OCI-LY1 (cell line): ENCODE measurements around the gene ESYT2.

Experiments used
- H2AFZ ChIP-seq: fragments of 200-600 bp; sonication (generic), shearing (Covaris generic); 2 replicates; pipeline ENCODE4 v1.6.0; 2014; ENCODE audit warnings: antibody characterized with exemption, mild to moderate bottlenecking, low read length
- H3F3A ChIP-seq: fragments of 200-600 bp; sonication (generic), shearing (Covaris generic); 2 replicates; pipeline ENCODE4 v1.6.0; 2014; ENCODE audit warnings: mild to moderate bottlenecking, antibody characterized with exemption, low read length, moderate library complexity; ENCODE audit not compliant: insufficient read depth
- H3K27ac ChIP-seq: fragments of 200-600 bp; sonication (generic); 2 replicates; pipeline ENCODE4 v1.5.1; 2014; ENCODE audit warnings: low read length, mixed run types, mild to moderate bottlenecking, low read depth; ENCODE audit not compliant: poor library complexity, severe bottlenecking
- H3K27me3 ChIP-seq: fragments of 200-600 bp; sonication (generic); 2 replicates; pipeline ENCODE4 v1.6.0; 2014; ENCODE audit warnings: antibody characterized with exemption, mild to moderate bottlenecking, low read length, moderate library complexity; ENCODE audit not compliant: insufficient read depth
- H3K36me3 ChIP-seq: fragments of 200-600 bp; sonication (generic); 2 replicates; pipeline ENCODE4 v1.6.1; 2014; ENCODE audit warnings: mild to moderate bottlenecking, antibody characterized with exemption, low read length, moderate library complexity, mixed read lengths; ENCODE audit not compliant: insufficient read depth
- H3K4me1 ChIP-seq: fragments of 200-600 bp; sonication (generic); 2 replicates; pipeline ENCODE4 v1.5.1; 2014; ENCODE audit warnings: mild to moderate bottlenecking, low read length, moderate library complexity; ENCODE audit not compliant: insufficient read depth, severe bottlenecking
- H3K4me2 ChIP-seq: fragments of 200-600 bp; sonication (generic), shearing (Covaris generic); 2 replicates; pipeline ENCODE4 v1.6.1; 2014; ENCODE audit warnings: low read length
- H3K4me3 ChIP-seq: fragments of 200-600 bp; sonication (generic); 2 replicates; pipeline ENCODE4 v1.5.1; 2014; ENCODE audit warnings: low read length, low read depth, mild to moderate bottlenecking, mixed read lengths; ENCODE audit not compliant: poor library complexity, severe bottlenecking
- H3K79me2 ChIP-seq: fragments of 200-600 bp; shearing (Covaris generic); 2 replicates; pipeline ENCODE4 v1.6.1; 2016; ENCODE audit warnings: mixed run types, low read length, mixed read lengths; ENCODE audit not compliant: insufficient read depth
- H3K9ac ChIP-seq: fragments of 200-600 bp; sonication (generic), shearing (Covaris generic); 2 replicates; pipeline ENCODE4 v1.6.1; 2014; ENCODE audit warnings: mild to moderate bottlenecking, low read length, mixed read lengths
- H3K9me2 ChIP-seq: fragments of 200-600 bp; sonication (generic), shearing (Covaris generic); 2 replicates; pipeline ENCODE4 v1.6.1; 2014; ENCODE audit warnings: low read depth, mild to moderate bottlenecking, low read length, mixed read lengths
- H3K9me3 ChIP-seq: fragments of 200-600 bp; shearing (Covaris generic); 2 replicates; pipeline ENCODE4 v1.6.1; 2014; ENCODE audit warnings: low read length, mixed read lengths
- H4K20me1 ChIP-seq: fragments of 200-600 bp; sonication (generic), shearing (Covaris generic); 2 replicates; pipeline ENCODE4 v1.6.0; 2016; ENCODE audit warnings: mild to moderate bottlenecking, low read length; ENCODE audit not compliant: insufficient read depth
- CTCF ChIP-seq: fragments of 200-600 bp; sonication (generic), shearing (Covaris generic); IDR thresholded peaks from 2 replicates; pipeline ENCODE4 v1.5.1; 2017; ENCODE audit warnings: mild to moderate bottlenecking, antibody characterized with exemption, low read length, moderate library complexity, mixed read lengths
- EZH2 ChIP-seq: fragments of 200-600 bp; sonication (generic), shearing (Covaris generic); IDR thresholded peaks from 2 replicates; pipeline ENCODE4 v1.8.0; 2017; ENCODE audit warnings: borderline replicate concordance, mixed run types, mild to moderate bottlenecking, antibody characterized with exemption, low read length, moderate library complexity, mixed read lengths

Gene ESYT2

GRCh38 chr7:158805414-158805813 lies 23.9 kb downstream of the ESYT2 start:
- H3F3A ChIP-seq: no peaks in the 10 kb centered on the region
- H3K9ac ChIP-seq: no peak overlapping the region
- no peak overlapping the region for H3K4me2 ChIP-seq
- H3K79me2 ChIP-seq: no peaks in the 10 kb centered on the region
- H3K9me3 ChIP-seq: peaks cover 28% of the 10 kb centered on the region; the same call in 1 of the 2 replicates
- TF ChIP-seq EZH2: no peak
- no peak for TF ChIP-seq CTCF
- H2AFZ ChIP-seq: no peak overlapping the region
- H3K9me2 ChIP-seq: no peaks in the 10 kb centered on the region
- H3K36me3 ChIP-seq: peaks cover 20% of the 10 kb centered on the region
- H3K27ac ChIP-seq: no peak overlapping the region
- no peak overlapping the region for H3K4me3 ChIP-seq
- no peaks in the 10 kb centered on the region for H3K27me3 ChIP-seq
- H4K20me1 ChIP-seq: no peaks in the 10 kb centered on the region
- no peaks in the 10 kb centered on the region for H3K4me1 ChIP-seq

- Histone ChIP-seq H3K27ac (no peak overlapping the region), H4K20me1 (no peaks in the 10 kb centered on the region), H2AFZ (no peak overlapping the region), H3K9me2 (no peaks in the 10 kb centered on the region), H3K4me3 (no peak overlapping the region), H3K9ac (no peak overlapping the region), H3F3A (no peaks in the 10 kb centered on the region), H3K9me3 (peaks cover 28% of the 10 kb centered on the region; the same call in 1 of the 2 replicates), H3K27me3 (no peaks in the 10 kb centered on the region), H3K4me1 (no peaks in the 10 kb centered on the region), H3K79me2 (no peaks in the 10 kb centered on the region), H3K36me3 (peaks cover 20% of the 10 kb centered on the region), H3K4me2 (no peak overlapping the region)
- TF ChIP-seq CTCF (no peak), EZH2 (no peak)
These were observed 25.0 kb downstream of the ESYT2 start for GRCh38 chr7:158804335-158804734.

- Histone ChIP-seq H3K4me3 (no peak overlapping the region), H3F3A (no peaks in the 10 kb centered on the region), H3K79me2 (no peaks in the 10 kb centered on the region), H3K4me1 (no peaks in the 10 kb centered on the region), H3K9me2 (no peaks in the 10 kb centered on the region), H3K9me3 (peaks cover 28% of the 10 kb centered on the region; the same call in 1 of the 2 replicates), H3K36me3 (peaks cover 17% of the 10 kb centered on the region), H3K9ac (no peak overlapping the region), H3K4me2 (no peak overlapping the region), H4K20me1 (no peaks in the 10 kb centered on the region), H3K27ac (no peak overlapping the region), H3K27me3 (no peaks in the 10 kb centered on the region), H2AFZ (no peak overlapping the region)
- TF ChIP-seq EZH2 (no peak), CTCF (no peak)
These were observed 25.8 kb downstream of the ESYT2 start for GRCh38 chr7:158803367-158803969.
